ENCODE data around the gene MSI2.

DNA sequence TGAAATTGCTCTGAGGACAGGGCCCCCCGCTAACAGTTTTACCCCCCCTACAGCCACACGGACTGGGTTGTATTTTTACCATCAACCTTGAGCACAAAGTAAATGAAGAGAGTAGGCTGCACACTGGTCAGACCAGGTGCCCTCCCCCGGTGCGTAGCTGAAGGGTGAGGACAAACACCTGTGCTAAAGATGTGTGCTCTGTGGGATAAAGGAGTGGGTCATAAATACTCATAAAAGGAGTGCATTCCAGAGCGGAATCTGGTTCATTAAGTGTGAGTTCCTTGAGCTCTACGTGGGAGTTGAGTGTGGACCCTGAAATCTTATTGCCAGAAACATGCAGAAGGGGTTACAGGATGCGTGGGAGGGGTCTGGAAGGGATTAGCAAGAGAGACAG is 271.7 kb downstream of the MSI2 start:
- TF ChIP-seq, protein P1, sequence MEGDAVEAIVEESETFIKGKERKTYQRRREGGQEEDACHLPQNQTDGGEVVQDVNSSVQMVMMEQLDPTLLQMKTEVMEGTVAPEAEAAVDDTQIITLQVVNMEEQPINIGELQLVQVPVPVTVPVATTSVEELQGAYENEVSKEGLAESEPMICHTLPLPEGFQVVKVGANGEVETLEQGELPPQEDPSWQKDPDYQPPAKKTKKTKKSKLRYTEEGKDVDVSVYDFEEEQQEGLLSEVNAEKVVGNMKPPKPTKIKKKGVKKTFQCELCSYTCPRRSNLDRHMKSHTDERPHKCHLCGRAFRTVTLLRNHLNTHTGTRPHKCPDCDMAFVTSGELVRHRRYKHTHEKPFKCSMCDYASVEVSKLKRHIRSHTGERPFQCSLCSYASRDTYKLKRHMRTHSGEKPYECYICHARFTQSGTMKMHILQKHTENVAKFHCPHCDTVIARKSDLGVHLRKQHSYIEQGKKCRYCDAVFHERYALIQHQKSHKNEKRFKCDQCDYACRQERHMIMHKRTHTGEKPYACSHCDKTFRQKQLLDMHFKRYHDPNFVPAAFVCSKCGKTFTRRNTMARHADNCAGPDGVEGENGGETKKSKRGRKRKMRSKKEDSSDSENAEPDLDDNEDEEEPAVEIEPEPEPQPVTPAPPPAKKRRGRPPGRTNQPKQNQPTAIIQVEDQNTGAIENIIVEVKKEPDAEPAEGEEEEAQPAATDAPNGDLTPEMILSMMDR (IDR thresholded peaks at IDR 0.05) = no peak
- TF ChIP-seq POLR2A (IDR thresholded peaks at IDR 0.05) = no peak

Data from adrenal gland (tissue), 5 donors.